LNCaP clone FGC (cell line): ENCODE data around the gene CD276.

Experiments
- DNase-seq: peaks from one replicate; pipeline ENCODE4 v3.0.0-alpha.2; 2011; ENCODE audit warnings: low read depth
- H3K4me3 ChIP-seq: 2 replicates; pipeline ENCODE4 v1.5.1; 2011; ENCODE audit warnings: mild to moderate bottlenecking, low read depth, low read length, control low read depth
- TF ChIP-seq, protein P1 (sequence below): IDR thresholded peaks from 2 replicates; pipeline ENCODE4 v1.5.1; 2012; ENCODE audit warnings: mild to moderate bottlenecking; ENCODE audit not compliant: control insufficient read depth, insufficient read depth; ENCODE audit errors: extremely low read depth

CD276 gene

GRCh38 chr15:73684581-73685455 lies 635 bp downstream of the CD276 start:
- TF ChIP-seq, protein P1, sequence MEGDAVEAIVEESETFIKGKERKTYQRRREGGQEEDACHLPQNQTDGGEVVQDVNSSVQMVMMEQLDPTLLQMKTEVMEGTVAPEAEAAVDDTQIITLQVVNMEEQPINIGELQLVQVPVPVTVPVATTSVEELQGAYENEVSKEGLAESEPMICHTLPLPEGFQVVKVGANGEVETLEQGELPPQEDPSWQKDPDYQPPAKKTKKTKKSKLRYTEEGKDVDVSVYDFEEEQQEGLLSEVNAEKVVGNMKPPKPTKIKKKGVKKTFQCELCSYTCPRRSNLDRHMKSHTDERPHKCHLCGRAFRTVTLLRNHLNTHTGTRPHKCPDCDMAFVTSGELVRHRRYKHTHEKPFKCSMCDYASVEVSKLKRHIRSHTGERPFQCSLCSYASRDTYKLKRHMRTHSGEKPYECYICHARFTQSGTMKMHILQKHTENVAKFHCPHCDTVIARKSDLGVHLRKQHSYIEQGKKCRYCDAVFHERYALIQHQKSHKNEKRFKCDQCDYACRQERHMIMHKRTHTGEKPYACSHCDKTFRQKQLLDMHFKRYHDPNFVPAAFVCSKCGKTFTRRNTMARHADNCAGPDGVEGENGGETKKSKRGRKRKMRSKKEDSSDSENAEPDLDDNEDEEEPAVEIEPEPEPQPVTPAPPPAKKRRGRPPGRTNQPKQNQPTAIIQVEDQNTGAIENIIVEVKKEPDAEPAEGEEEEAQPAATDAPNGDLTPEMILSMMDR: no peak
- H3K4me3 ChIP-seq: peak overlapping the region; percentile 72
- no peak for DNase-seq

GRCh38 chr15:73685981-73686380 lies 1.8 kb downstream of the CD276 start:
- no peak overlapping the region for H3K4me3 ChIP-seq
- TF ChIP-seq, protein P1: no peak
- DNase-seq: no peak

- no peak overlapping the region for H3K4me3 ChIP-seq
- DNase-seq: no peak
- TF ChIP-seq, protein P1: no peak
Measured at GRCh38 chr15:73686781-73687256, 2.6 kb downstream of the CD276 start.

- no peak overlapping the region for H3K4me3 ChIP-seq
- TF ChIP-seq, protein P1: no peak
- DNase-seq: no peak
Measured at GRCh38 chr15:73687351-73687750, 3.2 kb downstream of the CD276 start.

- no peak for DNase-seq
- no peak overlapping the region for H3K4me3 ChIP-seq
- TF ChIP-seq, protein P1: no peak
Measured at GRCh38 chr15:73688455-73688854, 4.3 kb downstream of the CD276 start.

GRCh38 chr15:73691396-73691795 lies 7.2 kb downstream of the CD276 start:
- H3K4me3 ChIP-seq: no peak overlapping the region
- no peak for DNase-seq
- TF ChIP-seq, protein P1: no peak
